Hepatocyte (in vitro differentiated cells): ENCODE measurements around the gene SCN1B.

Experiments used
- EZH2 ChIP-seq: fragments of 200-600 bp; sonication (generic); IDR thresholded peaks from 2 replicates; pipeline ENCODE4 v1.6.1; 2016; ENCODE audit warnings: antibody characterized with exemption, mild to moderate bottlenecking, borderline replicate concordance
- EZH2phosphoT487 ChIP-seq: fragments of 200-600 bp; sonication (generic); IDR thresholded peaks from one replicate; pipeline ENCODE4 v1.6.1; 2018; ENCODE audit warnings: antibody characterized with exemption, mild to moderate bottlenecking, low read depth, moderate library complexity; ENCODE audit not compliant: unreplicated experiment, severe bottlenecking
- TF ChIP-seq, protein P1 (sequence below): fragments of 200-600 bp; sonication (generic); IDR thresholded peaks from 2 replicates; pipeline ENCODE4 v1.5.1; 2016; ENCODE audit warnings: antibody characterized with exemption, mild to moderate bottlenecking; ENCODE audit not compliant: poor library complexity

GRCh38 chr19:35068941-35069634, 38.8 kb downstream of the SCN1B start:
- TF ChIP-seq EZH2phosphoT487 (no peak), EZH2 (no peak)
- TF ChIP-seq, protein P1, sequence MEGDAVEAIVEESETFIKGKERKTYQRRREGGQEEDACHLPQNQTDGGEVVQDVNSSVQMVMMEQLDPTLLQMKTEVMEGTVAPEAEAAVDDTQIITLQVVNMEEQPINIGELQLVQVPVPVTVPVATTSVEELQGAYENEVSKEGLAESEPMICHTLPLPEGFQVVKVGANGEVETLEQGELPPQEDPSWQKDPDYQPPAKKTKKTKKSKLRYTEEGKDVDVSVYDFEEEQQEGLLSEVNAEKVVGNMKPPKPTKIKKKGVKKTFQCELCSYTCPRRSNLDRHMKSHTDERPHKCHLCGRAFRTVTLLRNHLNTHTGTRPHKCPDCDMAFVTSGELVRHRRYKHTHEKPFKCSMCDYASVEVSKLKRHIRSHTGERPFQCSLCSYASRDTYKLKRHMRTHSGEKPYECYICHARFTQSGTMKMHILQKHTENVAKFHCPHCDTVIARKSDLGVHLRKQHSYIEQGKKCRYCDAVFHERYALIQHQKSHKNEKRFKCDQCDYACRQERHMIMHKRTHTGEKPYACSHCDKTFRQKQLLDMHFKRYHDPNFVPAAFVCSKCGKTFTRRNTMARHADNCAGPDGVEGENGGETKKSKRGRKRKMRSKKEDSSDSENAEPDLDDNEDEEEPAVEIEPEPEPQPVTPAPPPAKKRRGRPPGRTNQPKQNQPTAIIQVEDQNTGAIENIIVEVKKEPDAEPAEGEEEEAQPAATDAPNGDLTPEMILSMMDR, result no peak
